Activated CD4-positive, alpha-beta T cell treated with anti-CD3 and anti-CD28 coated beads, Interleukin-10, Interleukin-2, amounts not matched to agents 100 ng/mL and 50 ng/mL, durations not matched to agents 16 hours and 8 hours (primary cell): Measurements from ENCODE around the gene C16orf86.
A peak's percentile ranks its signal among the peaks of the same experiment; 100 is the strongest.

ENCODE experiments used
- DNase-seq: peaks from one replicate; pipeline ENCODE4 v3.0.0-alpha.2; 2020

Gene C16orf86

GRCh38 chr16:67654403-67654911 is 12.2 kb upstream of the C16orf86 start:
- DNase-seq: no peak

GRCh38 chr16:67655363-67655762 is 11.3 kb upstream of the C16orf86 start:
- no peak for DNase-seq

- no peak for DNase-seq
Measured at GRCh38 chr16:67656344-67657016, 10.1 kb upstream of the C16orf86 start.

- no peak for DNase-seq
Measured at GRCh38 chr16:67657017-67657608, 9.5 kb upstream of the C16orf86 start.

GRCh38 chr16:67657751-67658518 is 8.7 kb upstream of the C16orf86 start:
- no peak for DNase-seq

GRCh38 chr16:67658849-67659674 is 7.6 kb upstream of the C16orf86 start:
- no peak for DNase-seq

GRCh38 chr16:67659675-67660563 is 6.7 kb upstream of the C16orf86 start, which contains the start of gene ACD:
TSS of gene ACD (minus strand) at chr16:67660260. CDS start at chr16:67660220, 40 bp downstream.
- DNase-seq: peak; percentile 96

GRCh38 chr16:67660564-67661028 is 6.0 kb upstream of the C16orf86 start, which contains the start of gene PARD6A:
TSS of gene PARD6A (plus strand) at chr16:67660960. CDS start at chr16:67661039, 79 bp downstream.
- peak; percentile 99 for DNase-seq

GRCh38 chr16:67661101-67661761 is 5.4 kb upstream of the C16orf86 start:
- peak; percentile 40 for DNase-seq

- no peak for DNase-seq
Measured at GRCh38 chr16:67661886-67662652, 4.5 kb upstream of the C16orf86 start.

GRCh38 chr16:67662653-67663010 is 4.0 kb upstream of the C16orf86 start:
- DNase-seq: no peak

- peak; percentile 52 for DNase-seq
Measured at GRCh38 chr16:67663151-67663876, 3.3 kb upstream of the C16orf86 start.

GRCh38 chr16:67663877-67664222 is 2.8 kb upstream of the C16orf86 start:
- DNase-seq: no peak

- no peak for DNase-seq
Measured at GRCh38 chr16:67664258-67664657, 2.4 kb upstream of the C16orf86 start.

- no peak for DNase-seq
Measured at GRCh38 chr16:67664871-67665270, 1.7 kb upstream of the C16orf86 start.

GRCh38 chr16:67665598-67665997 is 1.0 kb upstream of the C16orf86 start:
- DNase-seq: no peak

GRCh38 chr16:67666032-67666551 is 522 bp upstream of the C16orf86 start:
- DNase-seq: no peak

- DNase-seq: no peak
Measured at GRCh38 chr16:67667453-67667816, 821 bp downstream of the C16orf86 start.

- DNase-seq: peak; percentile 90
Measured at GRCh38 chr16:67667817-67668494, 1.3 kb downstream of the C16orf86 start.
